Adipose tissue (tissue), 3 donors: ENCODE data around the gene KCNQ1. TPM values are rescaled to one million over a fixed set of nuclear protein-coding genes. Genes with fewer than 3 reads are reported as not detected.

ENCODE experiments used
- H3K27ac ChIP-seq: one replicate; pipeline ENCODE4 v1.5.1; 2013; ENCODE audit warnings: low read depth, low read length
- WGBS, 3 donors: extraction: QIAGEN DNeasy Blood & Tissue Kit; methylation state at CpG; one replicate each; pipeline ENCODE4 v1.1.7; 2013; 5-methylcytosine and 5-hydroxymethylcytosine counted together
- polyA plus RNA-seq, 3 donors: library from polyadenylated mRNA; stranded (reverse); fragments of 200-250 nt; gene quantifications; one replicate each; pipeline ENCODE4 v1.2.3, GENCODE V29; 2013
- donor health status: healthy with polysubstance abuse.
- donor health status: Bipolar disorder and iron deficiency.
- donor health status: healthy.

The KCNQ1 gene
- polyA plus RNA-seq, 3 donors, result 4.8 to 28.1 (median 9.6) TPM

DNA sequence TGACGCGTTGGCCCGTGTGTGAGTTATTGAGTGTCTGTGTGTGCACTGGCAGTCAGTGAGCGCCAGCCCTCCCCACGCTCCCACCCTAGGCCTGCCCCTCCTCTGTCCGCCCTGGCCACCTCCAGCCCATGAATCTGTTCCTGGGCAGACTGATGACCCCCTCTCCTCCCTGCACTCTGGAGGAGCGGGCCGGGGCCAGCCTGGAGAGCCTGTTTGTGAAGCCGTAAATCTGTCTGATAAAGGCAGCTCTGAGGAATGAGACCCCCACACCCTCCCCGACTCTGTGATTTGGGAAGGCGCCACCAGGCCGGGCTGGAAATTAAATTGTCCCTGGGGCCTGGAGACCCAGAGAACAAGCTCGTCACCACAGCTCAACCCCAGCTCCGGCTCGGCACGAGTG lies 35.7 kb upstream of the KCNQ1 start:
- no peak overlapping the region for H3K27ac ChIP-seq
- WGBS, 3 donors, result 37 to 70% (median 68%) methylated on average over 16 of the region's 16 CpGs

DNA sequence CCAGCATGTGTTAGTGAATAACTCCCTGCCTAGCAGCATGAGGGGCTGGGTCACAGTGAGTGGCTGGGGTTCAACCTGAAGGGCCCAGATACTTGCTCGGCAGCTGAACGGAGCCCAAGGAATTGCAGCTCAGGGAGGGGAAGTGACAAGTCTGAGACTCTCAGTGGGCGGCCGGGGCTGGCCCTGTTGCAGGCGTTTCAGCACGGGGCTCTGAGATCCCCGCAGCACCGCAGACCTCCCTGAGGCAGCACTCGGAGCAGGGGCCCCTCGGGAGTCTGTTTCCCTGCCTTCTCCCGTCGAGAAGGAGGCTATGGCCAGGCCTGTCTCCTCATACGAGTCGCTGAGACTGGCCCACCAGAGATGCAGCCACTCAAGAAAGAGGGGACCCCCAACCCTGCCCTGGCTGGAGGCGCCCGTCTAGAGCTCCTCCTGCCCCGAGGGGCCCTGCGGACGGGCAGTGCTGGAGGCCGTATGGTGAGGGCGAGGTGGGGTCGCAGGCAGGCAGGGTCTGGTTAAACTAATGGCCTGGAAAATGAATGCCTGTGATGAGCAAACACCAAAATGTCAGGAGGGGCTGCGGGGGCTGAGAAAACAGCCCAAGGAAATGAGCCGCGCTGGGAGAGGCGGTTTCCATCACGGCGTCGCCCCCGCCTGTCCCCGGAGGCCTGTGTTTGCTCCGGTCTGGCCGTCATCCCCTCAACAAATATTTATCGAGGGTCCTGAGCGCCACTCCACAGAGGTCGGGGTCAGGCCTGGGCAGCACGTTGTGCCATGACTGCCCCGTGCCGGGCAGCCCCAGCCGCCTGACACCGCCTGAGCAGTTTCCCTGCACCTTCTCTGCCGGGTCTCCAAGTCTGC lies 35.0 kb upstream of the KCNQ1 start:
- no peak overlapping the region for H3K27ac ChIP-seq
- WGBS, 3 donors, result 25 to 57% (median 54%) methylated on average over 39 to 42 of the region's 42 CpGs

DNA sequence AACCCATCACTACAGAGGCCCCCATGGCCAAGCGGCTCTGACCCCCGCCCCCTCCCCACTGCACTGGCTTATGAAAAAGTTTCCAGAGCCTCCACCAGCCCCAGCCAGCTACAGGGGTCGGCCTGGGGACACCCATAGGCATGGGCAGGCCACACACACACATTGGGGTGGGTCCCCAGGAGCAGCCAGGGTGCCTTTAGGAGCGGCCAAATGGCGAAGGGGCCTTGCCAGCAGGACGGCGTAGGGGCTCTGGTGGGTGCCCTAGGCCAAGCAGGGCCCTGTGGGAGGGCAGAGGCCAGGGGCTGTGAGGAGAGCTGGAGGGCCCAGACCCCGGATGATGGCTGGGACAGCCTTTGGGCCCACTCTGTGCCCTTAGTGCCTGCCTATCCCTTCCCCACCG lies 34.2 kb upstream of the KCNQ1 start:
- 71 to 87% (median 83%) methylated on average over 9 of the region's 9 CpGs for WGBS, 3 donors
- H3K27ac ChIP-seq, result no peak overlapping the region

DNA sequence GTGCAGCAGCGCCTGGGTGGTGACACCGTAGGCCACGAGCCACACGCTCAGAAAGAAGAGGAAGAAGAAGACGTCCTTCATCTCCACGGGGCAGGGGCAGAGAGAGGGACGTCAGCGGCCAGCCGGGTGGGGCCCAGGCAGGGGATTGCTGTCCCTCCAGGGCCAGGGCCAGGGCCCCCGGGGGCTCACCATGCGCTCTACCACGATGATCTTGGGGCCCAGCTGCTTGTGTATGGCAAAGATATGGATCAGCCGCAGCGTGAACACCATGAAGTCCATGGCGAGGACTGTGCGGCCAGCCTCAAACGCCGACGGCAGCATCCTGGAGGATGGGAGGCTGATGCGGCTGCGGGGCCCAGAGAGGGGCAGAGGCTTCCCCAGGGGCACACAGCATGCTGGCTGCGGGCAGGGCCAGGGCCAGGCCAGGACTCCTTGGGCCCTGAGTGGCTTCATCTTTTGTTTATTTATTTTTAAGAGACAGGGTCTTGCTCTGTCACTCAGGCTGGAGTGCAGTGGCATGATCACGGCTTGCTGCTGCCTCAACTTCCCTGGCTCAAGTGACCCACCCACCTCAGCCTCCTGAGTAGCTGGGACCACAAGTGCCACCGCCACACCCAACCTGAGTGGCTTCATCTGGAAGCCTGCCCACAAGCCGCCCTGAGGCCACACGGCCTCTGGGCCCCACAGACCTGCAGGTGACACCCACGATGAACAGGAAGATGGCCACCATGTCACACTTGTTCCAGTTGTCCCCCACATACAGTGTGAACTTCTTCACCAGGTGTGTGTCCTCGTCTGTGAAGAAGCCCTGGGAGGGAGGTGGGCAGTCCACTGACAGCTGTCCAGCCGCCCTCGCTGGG lies 33.1 kb upstream of the KCNQ1 start:
- H3K27ac ChIP-seq, result no peak overlapping the region
- 72 to 80% (median 78%) methylated on average over 26 to 30 of the region's 30 CpGs for WGBS, 3 donors

DNA sequence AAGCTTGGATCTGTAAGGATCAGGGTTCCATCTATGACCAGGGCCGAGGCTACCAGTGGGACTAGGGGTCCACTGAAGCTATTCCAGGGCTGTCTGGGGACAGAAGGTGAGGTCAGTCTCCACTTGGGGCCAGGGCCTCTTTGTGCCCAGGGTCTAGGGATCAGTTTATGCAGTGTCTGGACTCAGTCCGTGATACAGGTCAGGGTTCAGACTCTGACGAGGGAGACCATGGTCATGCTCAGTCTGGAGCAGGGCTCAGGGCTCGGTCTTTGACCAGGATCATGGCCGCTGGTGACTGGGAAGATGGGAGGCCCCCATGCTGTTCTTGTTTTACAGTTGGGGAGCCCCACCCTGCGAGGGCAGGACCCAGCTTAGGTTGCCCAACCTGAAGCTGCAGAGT lies 32.5 kb upstream of the KCNQ1 start:
- H3K27ac ChIP-seq, result no peak overlapping the region
- 79 to 90% (median 87%) methylated on average over 6 of the region's 6 CpGs for WGBS, 3 donors

DNA sequence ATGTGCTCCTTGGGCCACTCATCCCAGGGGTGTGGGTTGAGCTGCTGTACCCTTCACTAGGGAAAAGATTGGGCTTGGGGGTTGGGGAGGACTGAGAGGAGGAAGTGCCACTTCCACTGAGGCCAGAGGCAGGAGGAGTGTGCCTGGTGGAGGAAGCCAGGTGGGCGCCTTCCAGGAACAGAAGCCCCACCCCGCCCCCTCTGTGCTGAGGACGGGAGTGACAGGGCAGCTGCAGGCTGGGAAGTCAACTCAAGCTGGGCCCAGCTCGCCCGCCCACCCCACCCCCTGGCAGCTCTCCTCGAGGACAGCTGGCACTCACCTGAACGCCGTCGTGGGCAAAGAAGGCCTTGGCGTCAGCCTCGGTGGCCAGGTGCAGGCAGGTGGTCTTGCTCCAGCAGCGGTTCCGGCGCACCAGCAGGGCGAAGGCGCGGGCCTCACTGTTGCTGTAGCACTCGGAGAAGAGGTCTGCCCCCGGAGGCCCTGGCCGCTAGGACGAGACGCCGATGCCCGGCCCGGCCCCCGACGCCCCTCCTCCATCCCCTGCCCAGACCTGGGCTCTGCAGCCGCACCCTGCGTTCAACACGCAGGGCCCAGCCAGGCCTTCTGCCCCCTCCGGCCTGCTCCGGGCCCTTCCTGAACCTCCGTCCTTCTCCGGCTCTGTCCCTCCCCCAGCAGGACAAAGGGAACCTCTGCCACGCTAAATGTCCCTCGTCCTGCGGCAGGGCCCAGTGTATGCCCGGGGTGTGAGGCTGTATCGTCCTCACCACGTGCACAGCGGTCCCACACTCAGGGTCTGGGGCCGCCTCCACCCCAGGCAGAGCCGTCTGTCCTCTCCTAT lies 30.8 kb upstream of the KCNQ1 start:
- 84 to 91% (median 90%) methylated on average over 41 to 43 of the region's 43 CpGs for WGBS, 3 donors
- H3K27ac ChIP-seq, result no peak overlapping the region

DNA sequence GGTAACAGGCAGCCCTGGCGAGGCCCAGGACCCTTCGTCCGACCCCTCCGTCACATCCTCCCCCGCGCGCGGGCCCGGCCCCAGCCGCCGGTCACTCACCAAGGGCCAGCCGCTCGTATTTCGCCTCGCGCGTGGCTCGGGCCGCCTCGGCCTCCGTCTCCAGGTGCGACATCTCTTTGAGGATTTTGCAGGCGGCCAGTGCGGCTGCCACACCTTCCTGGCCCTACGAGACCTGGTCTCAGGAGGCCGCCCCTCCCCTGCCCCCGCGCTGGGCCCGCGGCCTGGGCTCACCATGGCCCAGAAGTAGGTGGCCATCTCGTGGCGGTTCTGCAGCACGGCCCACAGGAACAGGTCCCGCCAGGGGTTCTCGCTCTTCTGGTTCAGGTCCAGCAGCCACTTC lies 30.2 kb upstream of the KCNQ1 start:
- WGBS, 3 donors, result 88 to 92% (median 88%) methylated on average over 33 to 35 of the region's 35 CpGs

DNA sequence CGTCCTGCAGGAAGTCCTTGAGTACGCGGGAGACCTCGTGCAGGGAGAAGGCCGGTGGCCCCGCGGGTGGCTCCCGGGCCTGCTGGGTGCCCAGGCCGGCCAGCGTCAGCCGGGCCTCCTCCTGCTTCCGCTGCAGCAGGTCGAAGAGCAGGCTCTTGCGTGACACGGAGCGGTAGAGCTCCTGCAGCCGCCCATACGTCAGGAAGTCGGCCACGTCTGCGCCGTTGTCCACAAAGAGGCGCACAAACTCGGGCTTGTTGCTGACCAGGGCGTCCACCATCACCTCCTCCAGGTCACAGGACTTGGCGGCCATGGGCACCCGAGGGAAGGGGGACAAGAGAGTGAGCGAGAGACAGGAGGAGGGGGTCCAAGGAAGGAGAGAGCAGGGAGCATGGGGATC lies 29.6 kb upstream of the KCNQ1 start:
- H3K27ac ChIP-seq, result no peak overlapping the region
- WGBS, 3 donors, result 83 to 86% (median 84%) methylated on average over 24 to 28 of the region's 28 CpGs

More for the DNA sequence above, 30.2 kb upstream of the KCNQ1 start:
- H3K27ac ChIP-seq, result no peak overlapping the region

DNA sequence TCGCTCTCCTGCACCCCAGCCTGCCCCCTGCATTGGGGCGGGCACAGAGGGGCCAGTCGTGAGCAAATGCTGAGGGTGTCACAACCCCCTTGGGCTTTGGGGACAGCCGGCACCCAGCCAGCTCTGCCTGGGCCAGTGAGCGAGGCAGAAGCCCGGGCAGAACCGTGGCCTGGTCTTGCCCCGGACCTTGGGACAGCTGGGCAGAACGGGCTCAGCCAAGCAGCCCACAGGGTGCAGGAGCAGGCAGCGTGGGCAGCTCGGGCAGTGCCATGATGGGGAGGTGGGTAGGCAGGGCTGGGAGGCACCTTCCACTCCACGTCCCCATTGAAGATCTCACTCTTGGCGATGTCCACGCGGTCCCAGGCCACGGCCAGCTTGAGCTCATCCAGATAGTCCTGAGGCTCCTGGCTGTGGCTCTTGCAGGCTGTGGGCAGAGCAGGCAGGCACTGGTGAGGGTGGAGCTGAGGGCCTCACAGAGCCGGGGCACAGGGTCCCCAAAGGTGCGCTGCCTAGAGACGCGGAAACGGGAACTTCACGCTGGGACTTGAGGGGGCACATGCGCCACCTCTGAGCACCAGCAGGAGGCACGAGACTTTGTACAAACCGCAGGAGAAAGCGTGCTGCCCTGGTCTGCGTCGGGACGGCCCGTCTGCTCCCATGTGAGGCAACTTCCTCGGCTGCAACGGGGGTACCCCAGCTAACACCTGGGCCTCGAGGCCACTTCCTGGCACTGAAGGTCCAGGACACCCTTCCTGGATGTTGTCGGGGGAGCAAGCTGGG lies 29.0 kb upstream of the KCNQ1 start:
- WGBS, 3 donors, result 72 to 80% (median 74%) methylated on average over 32 to 34 of the region's 34 CpGs
- no peak overlapping the region for H3K27ac ChIP-seq

DNA sequence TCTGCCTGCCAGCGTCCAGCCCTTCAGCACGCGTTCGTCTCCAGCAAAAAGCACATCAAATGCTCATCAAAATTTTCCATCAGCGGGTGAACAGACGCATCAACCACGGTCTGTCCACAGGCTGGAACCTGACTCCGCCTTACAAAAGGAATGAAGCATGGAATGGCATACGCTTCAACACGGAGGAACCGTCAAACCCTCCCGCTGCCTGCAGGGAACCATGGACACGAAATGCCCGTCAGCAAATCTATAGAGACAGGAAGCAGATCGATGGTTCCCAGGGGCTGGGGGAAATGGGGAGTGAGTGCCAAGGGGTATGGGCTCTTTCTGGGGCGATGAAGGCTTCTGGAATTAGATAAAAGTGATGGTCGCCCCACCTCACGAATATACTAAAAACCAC lies 28.0 kb upstream of the KCNQ1 start:
- H3K27ac ChIP-seq, result no peak overlapping the region
- WGBS, 3 donors, result 72 to 85% (median 81%) methylated on average over 18 of the region's 18 CpGs

DNA sequence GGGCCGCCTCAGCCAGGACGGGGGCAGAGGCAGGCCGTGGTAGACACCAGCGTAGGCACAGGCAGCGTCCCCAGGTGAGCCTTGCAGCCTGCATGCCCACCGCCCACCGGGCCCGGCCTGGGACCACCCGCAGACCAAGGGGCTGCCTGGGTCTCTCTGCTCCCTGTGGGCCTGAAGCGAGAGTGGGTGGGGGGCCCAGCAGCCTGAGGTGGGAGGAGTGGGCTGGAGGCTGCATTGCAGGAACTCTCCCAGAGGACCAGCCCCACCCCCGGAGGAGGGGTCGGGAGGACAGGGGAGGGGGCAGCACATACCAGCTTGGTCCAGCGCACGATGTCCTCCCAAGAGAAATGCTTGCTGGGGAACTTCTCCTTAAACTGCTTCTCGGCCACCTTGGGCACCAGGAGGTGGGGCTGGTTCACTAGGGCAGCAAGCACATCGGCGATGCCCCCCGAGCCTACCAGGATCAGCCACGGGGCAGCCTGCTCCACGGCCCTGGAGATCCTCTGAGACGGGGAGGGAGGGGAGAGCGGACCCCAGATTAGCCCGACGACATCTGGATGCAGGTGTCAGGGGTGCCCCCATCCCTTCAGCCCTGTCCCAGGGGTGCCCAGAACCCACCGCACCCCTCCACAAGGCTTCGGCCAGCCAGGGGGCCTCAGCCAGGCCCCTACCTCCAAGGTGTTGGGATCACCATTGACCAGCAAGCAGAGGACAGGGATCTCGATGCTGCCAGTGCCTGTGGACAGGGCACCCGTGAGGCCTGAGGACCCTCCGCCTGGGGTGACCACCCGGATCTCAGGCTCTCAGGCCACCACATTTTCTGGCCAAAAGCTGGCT lies 26.7 kb upstream of the KCNQ1 start:
- no peak overlapping the region for H3K27ac ChIP-seq
- WGBS, 3 donors, result 69 to 84% (median 81%) methylated on average over 29 to 30 of the region's 30 CpGs

DNA sequence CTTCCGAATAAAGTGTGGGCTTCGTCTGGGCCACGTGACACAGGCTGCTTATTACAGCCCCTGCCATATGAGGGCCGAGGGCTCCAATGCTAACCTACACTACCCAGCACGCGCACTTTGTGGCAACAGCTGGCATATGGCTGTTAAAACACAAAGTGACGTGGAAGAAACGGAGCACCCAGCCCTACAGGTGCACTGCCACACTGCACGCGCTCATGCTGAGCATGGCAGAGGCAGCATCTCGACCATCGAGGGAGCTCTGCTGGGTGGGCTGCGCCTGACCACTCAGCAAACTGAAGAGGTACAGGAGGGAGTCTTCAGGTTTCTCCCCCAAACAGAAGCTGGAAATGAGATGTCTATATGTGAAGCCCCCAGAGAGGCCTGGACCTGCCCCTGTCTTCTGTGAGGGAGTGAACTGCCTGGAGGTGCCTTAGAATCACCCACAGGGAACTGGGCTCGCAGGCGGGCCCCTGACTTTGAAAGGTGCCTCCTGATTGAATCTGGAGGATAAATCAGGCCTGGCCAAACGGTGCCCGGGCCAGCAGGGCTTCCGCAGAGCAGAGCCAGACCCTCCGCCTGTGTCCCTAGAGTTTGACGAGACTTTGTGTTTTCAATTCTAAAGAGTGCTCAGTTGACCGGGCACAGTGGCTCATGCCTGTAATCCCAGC lies 26.0 kb upstream of the KCNQ1 start:
- no peak overlapping the region for H3K27ac ChIP-seq
- WGBS, 3 donors, result 75 to 78% (median 77%) methylated on average over 21 of the region's 21 CpGs

DNA sequence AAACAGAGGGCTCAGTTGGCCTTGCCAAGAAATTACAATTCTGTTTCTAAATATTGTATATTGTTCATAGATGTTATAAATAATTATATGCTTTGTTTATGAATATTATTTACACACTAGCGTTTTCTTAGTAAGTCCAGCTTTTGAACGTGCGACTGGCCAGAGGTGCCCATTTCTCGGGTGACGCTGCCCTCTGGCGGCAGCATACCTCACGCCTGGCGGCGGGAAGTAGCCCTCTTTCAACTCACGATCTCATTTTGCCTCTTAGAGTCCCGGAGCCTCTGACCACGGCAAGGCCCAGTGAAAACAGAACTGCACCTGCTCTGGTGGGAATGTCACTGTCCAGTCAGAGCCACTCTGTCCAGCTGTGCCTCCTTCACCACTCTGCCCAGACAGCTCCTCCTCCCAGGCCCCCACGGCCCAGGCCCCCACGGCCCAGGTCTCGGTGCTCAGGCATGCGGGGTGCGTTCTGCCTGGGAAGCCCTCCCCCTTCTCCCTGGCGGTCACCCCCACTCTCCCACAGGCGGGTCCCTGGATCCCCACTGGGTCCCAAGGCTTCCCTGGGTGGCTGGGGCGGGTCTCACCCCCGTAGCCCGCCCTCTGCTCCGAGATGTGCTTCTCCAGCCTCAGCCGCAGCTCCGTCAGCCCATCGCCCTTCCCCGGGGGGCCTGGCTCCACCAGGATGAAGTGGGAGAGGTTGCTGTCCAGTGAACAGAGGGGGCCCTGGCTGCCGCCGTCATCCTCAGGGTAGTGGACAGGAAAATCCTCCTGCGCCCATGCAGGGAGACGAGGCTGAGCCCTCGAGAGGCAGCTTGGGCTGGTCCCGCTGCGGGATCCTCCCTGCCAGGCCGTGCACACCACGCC lies 24.9 kb upstream of the KCNQ1 start:
- H3K27ac ChIP-seq, result no peak overlapping the region
- 45 to 53% (median 51%) methylated on average over 33 to 36 of the region's 36 CpGs for WGBS, 3 donors

DNA sequence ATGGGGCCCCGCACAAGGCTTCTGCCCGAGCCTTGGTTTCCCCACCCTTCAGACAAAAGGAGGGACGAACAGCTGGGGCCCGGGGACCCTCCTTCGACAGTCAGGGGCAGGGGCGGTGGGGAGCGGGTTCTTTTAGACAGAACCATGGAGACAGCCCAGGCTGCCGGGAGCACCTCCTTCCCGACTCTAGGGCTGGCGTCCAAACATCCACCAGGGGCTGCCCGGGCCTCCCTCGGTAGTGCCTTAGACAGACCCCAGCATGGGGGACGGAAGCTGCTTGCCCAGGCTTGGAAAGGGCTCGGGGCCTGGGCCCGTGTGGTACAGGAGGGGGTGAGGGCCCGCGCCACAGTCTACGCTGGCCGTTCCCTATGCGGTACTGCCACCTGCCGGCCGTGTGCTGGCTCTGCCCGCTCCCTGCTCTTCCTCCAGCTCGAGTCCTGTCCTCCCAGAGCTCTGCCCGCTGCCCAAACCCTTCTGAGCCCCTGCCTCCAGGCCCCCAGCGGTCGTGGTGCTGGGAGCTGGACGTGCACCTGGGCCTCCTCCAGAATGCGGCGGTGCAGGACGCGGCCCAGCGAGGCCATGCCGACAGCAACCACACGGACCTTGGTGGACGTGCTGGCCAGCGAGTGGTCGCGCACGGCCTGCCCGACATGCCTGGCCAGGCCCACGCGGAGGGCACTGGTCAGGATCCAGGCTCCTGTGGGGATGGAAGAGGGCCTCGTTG lies 24.1 kb upstream of the KCNQ1 start:
- no peak overlapping the region for H3K27ac ChIP-seq
- 17 to 26% (median 20%) methylated on average over 44 of the region's 44 CpGs for WGBS, 3 donors
